ENCODE data around the gene PDCD1LG2.

- TF ChIP-seq CTCF (IDR thresholded peaks at IDR 0.05) (no peak), POLR2AphosphoS5 (IDR thresholded peaks at IDR 0.05) (no peak)
Observed at GRCh38 chr9:5551368-5552150, 41.2 kb downstream of the PDCD1LG2 start.
